Caco-2 (cell line): ENCODE results near the gene ENPP3. TPM values are rescaled to one million over a fixed set of nuclear protein-coding genes. Genes with fewer than 3 reads are reported as not detected.

ENCODE experiments used
- BruUV-seq: library from RNA; stranded (reverse); fragments of 400-500 nt; replicated peaks from 2 replicates; lab custom pipeline; 2021; lab: Mats Ljungman, UMichigan
- CTCF ChIA-PET: fragments of 300-600 bp; sonication (Branson Sonifier 250); formaldehyde crosslinking; loops from one replicate; lab custom pipeline; 2022; ENCODE audit warnings: antibody characterized with exemption; lab: Charles Lee
- POLR2A ChIA-PET: fragments of 300-600 bp; sonication (Branson Sonifier 250); formaldehyde crosslinking; loops from one replicate; lab custom pipeline; 2022; ENCODE audit warnings: antibody characterized with exemption; lab: Charles Lee
- DNase-seq, 2 experiments: peaks; one replicate each; pipeline versions ENCODE4 v3.0.0 to v3.0.0-alpha.2; 2020 to 2022
- H3K27me3 ChIP-seq: replicated peaks from 2 replicates; pipeline ENCODE4 v1.6.0; 2011; ENCODE audit warnings: low read length; ENCODE audit not compliant: control insufficient read depth, insufficient read depth
- H3K36me3 ChIP-seq: 2 replicates; pipeline ENCODE4 v1.5.1; 2011; ENCODE audit warnings: low read length; ENCODE audit not compliant: control insufficient read depth, insufficient read depth
- H3K4me1 ChIP-seq: fragments of 250-450 bp; sonication (Bioruptor Pico); 2 replicates; pipeline ENCODE4 v1.5.1; 2020; ENCODE audit warnings: mild to moderate bottlenecking
- H3K4me3 ChIP-seq: 2 replicates; pipeline ENCODE4 v1.5.1; 2011; ENCODE audit warnings: low read depth, mild to moderate bottlenecking, control low read depth, low read length
- H3K9me3 ChIP-seq: fragments of 250-450 bp; sonication (Bioruptor Pico); 2 replicates; pipeline ENCODE4 v1.5.1; 2020; ENCODE audit warnings: mild to moderate bottlenecking, moderate library complexity
- H3K27ac Mint-ChIP-seq: one replicate; pipeline ENCODE4 v1.8.0; 2022; ENCODE audit warnings: mixed read lengths; ENCODE audit not compliant: unreplicated experiment
- H3K27me3 Mint-ChIP-seq: one replicate; pipeline ENCODE4 v1.8.0; 2022; ENCODE audit warnings: mixed read lengths; ENCODE audit not compliant: insufficient read depth, unreplicated experiment
- H3K36me3 Mint-ChIP-seq: one replicate; pipeline ENCODE4 v1.8.0; 2022; ENCODE audit warnings: mild to moderate bottlenecking, mixed read lengths; ENCODE audit not compliant: insufficient read depth, unreplicated experiment
- H3K4me1 Mint-ChIP-seq: one replicate; pipeline ENCODE4 v1.8.0; 2022; ENCODE audit warnings: low read depth, mixed read lengths; ENCODE audit not compliant: unreplicated experiment
- H3K4me3 Mint-ChIP-seq: one replicate; pipeline ENCODE4 v1.8.0; 2022; ENCODE audit warnings: mild to moderate bottlenecking, moderate library complexity, mixed read lengths; ENCODE audit not compliant: unreplicated experiment
- H3K9me3 Mint-ChIP-seq: one replicate; pipeline ENCODE4 v1.8.0; 2022; ENCODE audit warnings: mixed read lengths; ENCODE audit not compliant: unreplicated experiment
- CTCF ChIP-seq, 2 experiments: fragments of 200-600 bp in 1 of 2; IDR thresholded peaks; 1 replicate in 1 of 2; 2 replicates in 1 of 2; pipeline versions ENCODE4 v1.5.1 to v1.8.0; 2011 to 2022; ENCODE audit warnings: antibody characterized with exemption in 1 of 2, control low read depth in 1 of 2, inconsistent platforms in 1 of 2, low read depth in 1 of 2, low read length in 1 of 2, mild to moderate bottlenecking in 1 of 2, moderate library complexity in 1 of 2; ENCODE audit not compliant: insufficient read depth in 1 of 2, severe bottlenecking in 1 of 2, unreplicated experiment in 1 of 2
- intact Hi-C: fragments of 100-400 bp; cut with micrococcal nuclease; formaldehyde crosslinking; loops from one replicate; pipeline ENCODE4 v1.10.0; 2022; ENCODE audit not compliant: unreplicated experiment
- microRNA-seq: library from miRNA; unstranded; fragments of <30 nt; microRNA quantifications from one replicate; pipeline ENCODE4 v1.2.0, GENCODE V29; 2022
- total RNA-seq: library from RNA; stranded (reverse); gene quantifications from 2 replicates; pipeline ENCODE4 v1.2.3, GENCODE V29; 2022

ENPP3 gene
- total RNA-seq, 1 experiment from 2014 or later = not detected

GRCh38 chr6:131795366-131795765 lies 158.3 kb downstream of the ENPP3 start:
- H3K36me3 Mint-ChIP-seq = no peaks in the 10 kb centered on the region
- H3K9me3 Mint-ChIP-seq = no peaks in the 10 kb centered on the region
- H3K27me3 Mint-ChIP-seq = peaks cover 3% of the 10 kb centered on the region
- H3K27me3 ChIP-seq = no peaks in the 10 kb centered on the region
- no peak overlapping the region for H3K27ac Mint-ChIP-seq
- H3K9me3 ChIP-seq = no peaks in the 10 kb centered on the region
- DNase-seq = no peak
- POLR2A ChIA-PET = no interaction called here
- no peak for TF ChIP-seq CTCF (IDR thresholded peaks at IDR 0.05; ENCODE audit: insufficient read depth in 1 of 2, low read depth in 1 of 2, low read length in 1 of 2, severe bottlenecking in 1 of 2, unreplicated experiment in 1 of 2)
- intact Hi-C loops = no loop called here
- CTCF ChIA-PET = no interaction called here
- H3K4me3 ChIP-seq = no peak overlapping the region
- H3K4me3 Mint-ChIP-seq = no peak overlapping the region
- no peaks in the 10 kb centered on the region for H3K4me1 Mint-ChIP-seq
- no peaks in the 10 kb centered on the region for H3K36me3 ChIP-seq
- no peaks in the 10 kb centered on the region for H3K4me1 ChIP-seq
- BruUV-seq = no TSS peak

Small RNA genes within 50 kb of the gene (microRNA-seq; reads per million reads assigned to microRNA genes)
- not detected for gene MIR548H5

Other genes starting within 250 kb of the ENPP3 start
- gene ARG1, start 64.1 kb upstream of the ENPP3 start, total RNA-seq = not detected in 2 replicates
- gene MED23, start 9.1 kb upstream of the ENPP3 start, total RNA-seq = 19.1 and 22.4 TPM in 2 replicates
- gene OR2A4, start 64.1 kb downstream of the ENPP3 start, total RNA-seq = not detected in 2 replicates
- gene CTAGE9, start 73.7 kb downstream of the ENPP3 start, total RNA-seq = not detected in 2 replicates
- gene ENPP1, start 170.7 kb downstream of the ENPP3 start, total RNA-seq = 4.6 and 4.8 TPM in 2 replicates